ENCODE measurements around the gene TMEM82.

TMEM82 gene

GRCh38 chr1:15753776-15754175, 11.5 kb downstream of the TMEM82 start:
- H3K9ac ChIP-seq: no peak overlapping the region
- peaks cover 8% of the 10 kb centered on the region for H3K4me1 ChIP-seq
- no peaks in the 10 kb centered on the region for H3K36me3 ChIP-seq
- no peak overlapping the region for H3K4me3 ChIP-seq
- no peak overlapping the region for H3K27ac ChIP-seq
- peaks cover 37% of the 10 kb centered on the region for H3K27me3 ChIP-seq
- peaks cover 20% of the 10 kb centered on the region for H4K20me1 ChIP-seq
- H3K9me3 ChIP-seq: no peaks in the 10 kb centered on the region
- no peak for TF ChIP-seq Cebpa-rat (IDR thresholded peaks at IDR 0.05)
- H3K4me2 ChIP-seq: no peak overlapping the region

- H3K27me3 ChIP-seq: peaks cover 50% of the 10 kb centered on the region
- H3K4me1 ChIP-seq: peaks cover 8% of the 10 kb centered on the region
- no peak overlapping the region for H3K9ac ChIP-seq
- H3K9me3 ChIP-seq: no peaks in the 10 kb centered on the region
- H3K4me3 ChIP-seq: no peak overlapping the region
- H3K27ac ChIP-seq: no peak overlapping the region
- peaks cover 28% of the 10 kb centered on the region for H4K20me1 ChIP-seq
- H3K36me3 ChIP-seq: no peaks in the 10 kb centered on the region
- no peak overlapping the region for H3K4me2 ChIP-seq
- no peak for TF ChIP-seq Cebpa-rat (IDR thresholded peaks at IDR 0.05)
Measured at GRCh38 chr1:15755021-15755645, 12.8 kb downstream of the TMEM82 start.

GRCh38 chr1:15755646-15756040, 13.3 kb downstream of the TMEM82 start:
- Histone ChIP-seq H3K27ac (no peak overlapping the region), H3K4me1 (peaks cover 10% of the 10 kb centered on the region), H3K27me3 (peaks cover 55% of the 10 kb centered on the region), H3K4me3 (no peak overlapping the region), H3K4me2 (no peak overlapping the region), H4K20me1 (peaks cover 29% of the 10 kb centered on the region), H3K36me3 (no peaks in the 10 kb centered on the region), H3K9me3 (no peaks in the 10 kb centered on the region), H3K9ac (no peak overlapping the region)
- no peak for TF ChIP-seq Cebpa-rat (IDR thresholded peaks at IDR 0.05)

GRCh38 chr1:15756143-15757015, 14.1 kb downstream of the TMEM82 start:
- Histone ChIP-seq H3K4me2 (peak overlapping the region; percentile 48), H3K4me3 (no peak overlapping the region), H3K9ac (no peak overlapping the region; the same call in 1 of the 2 replicates), H3K4me1 (peaks cover 17% of the 10 kb centered on the region), H3K36me3 (no peaks in the 10 kb centered on the region), H3K27ac (no peak overlapping the region), H3K27me3 (peaks cover 63% of the 10 kb centered on the region), H4K20me1 (peaks cover 34% of the 10 kb centered on the region), H3K9me3 (no peaks in the 10 kb centered on the region)
- no peak for TF ChIP-seq Cebpa-rat (IDR thresholded peaks at IDR 0.05)

- no peak overlapping the region for H3K4me2 ChIP-seq
- no peaks in the 10 kb centered on the region for H3K36me3 ChIP-seq
- H3K9me3 ChIP-seq: no peaks in the 10 kb centered on the region
- no peak overlapping the region for H3K4me3 ChIP-seq
- no peak for TF ChIP-seq Cebpa-rat (IDR thresholded peaks at IDR 0.05)
- no peak overlapping the region for H3K27ac ChIP-seq
- peaks cover 34% of the 10 kb centered on the region for H4K20me1 ChIP-seq
- peaks cover 70% of the 10 kb centered on the region for H3K27me3 ChIP-seq
- no peak overlapping the region for H3K9ac ChIP-seq
- H3K4me1 ChIP-seq: peaks cover 17% of the 10 kb centered on the region
Measured at GRCh38 chr1:15757016-15757543, 14.8 kb downstream of the TMEM82 start.

GRCh38 chr1:15757575-15758342, 15.5 kb downstream of the TMEM82 start:
- H3K36me3 ChIP-seq: no peaks in the 10 kb centered on the region
- peaks cover 34% of the 10 kb centered on the region for H4K20me1 ChIP-seq
- no peak overlapping the region for H3K4me3 ChIP-seq
- H3K9me3 ChIP-seq: no peaks in the 10 kb centered on the region
- no peak overlapping the region for H3K27ac ChIP-seq
- H3K4me1 ChIP-seq: peaks cover 17% of the 10 kb centered on the region
- no peak overlapping the region for H3K4me2 ChIP-seq
- H3K9ac ChIP-seq: no peak overlapping the region
- peaks cover 76% of the 10 kb centered on the region for H3K27me3 ChIP-seq
- TF ChIP-seq Cebpa-rat (IDR thresholded peaks at IDR 0.05): no peak

GRCh38 chr1:15758343-15758931, 16.1 kb downstream of the TMEM82 start, which contains the start of gene FBLIM1:
FBLIM1 (plus strand) TSS chr1:15758795; CDS start chr1:15764984, 6,189 bp downstream.
- H3K27ac ChIP-seq: no peak within 1 kb of the TSS
- H3K9me3 ChIP-seq: no peaks in the 10 kb centered on the region
- H3K27me3 ChIP-seq: peaks cover 77% of the 10 kb centered on the region
- H3K36me3 ChIP-seq: no peaks in the 10 kb centered on the region
- peaks cover 34% of the 10 kb centered on the region for H4K20me1 ChIP-seq
- H3K4me2 ChIP-seq: peak within 1 kb of the TSS; percentile 45
- no peak for TF ChIP-seq Cebpa-rat (IDR thresholded peaks at IDR 0.05)
- H3K4me1 ChIP-seq: peaks cover 17% of the 10 kb centered on the region
- no peak within 1 kb of the TSS for H3K9ac ChIP-seq
- H3K4me3 ChIP-seq: peak within 1 kb of the TSS; percentile 42

- Histone ChIP-seq H3K9me3 (no peaks in the 10 kb centered on the region), H3K9ac (no peak overlapping the region), H3K4me3 (peak overlapping the region; percentile 42), H3K4me2 (peak overlapping the region; percentile 45), H3K27me3 (peaks cover 77% of the 10 kb centered on the region), H3K4me1 (peaks cover 17% of the 10 kb centered on the region), H4K20me1 (peaks cover 34% of the 10 kb centered on the region), H3K27ac (no peak overlapping the region), H3K36me3 (no peaks in the 10 kb centered on the region)
- no peak for TF ChIP-seq Cebpa-rat (IDR thresholded peaks at IDR 0.05)
Measured at GRCh38 chr1:15758953-15759661, 16.8 kb downstream of the TMEM82 start.

Measured in BLaER1 (cell line).